HG03575 (cell line): ENCODE results near the gene CEP164.
A peak's percentile ranks its signal among the peaks of the same experiment; 100 is the strongest.

Experiments used
- ATAC-seq: cut with Tn5 transposase; IDR thresholded peaks from one replicate; pipeline ENCODE4 v1.9.1; 2021; ENCODE audit not compliant: unreplicated experiment, insufficient number of reproducible peaks, low FRiP score; ENCODE audit errors: extremely low read depth

CEP164 gene

GRCh38 chr11:117327567-117328374, at the start of gene CEP164:
Gene CEP164, plus strand, starts transcription at chr11:117327854. Its CDS starts 10,733 bp downstream, at chr11:117338587.
- ATAC-seq, result peak; percentile 80

GRCh38 chr11:117278347-117278746, 49.3 kb upstream of the CEP164 start:
- ATAC-seq, result no peak

GRCh38 chr11:117279711-117280376, 47.8 kb upstream of the CEP164 start:
- ATAC-seq, result no peak

- ATAC-seq, result no peak
These were observed 46.5 kb upstream of the CEP164 start for GRCh38 chr11:117281159-117281558.

GRCh38 chr11:117281869-117282268, 45.8 kb upstream of the CEP164 start:
- no peak for ATAC-seq

- no peak for ATAC-seq
These were observed 44.7 kb upstream of the CEP164 start for GRCh38 chr11:117282956-117283355.

GRCh38 chr11:117284053-117284452, 43.6 kb upstream of the CEP164 start:
- no peak for ATAC-seq

GRCh38 chr11:117286588-117286987, 41.1 kb upstream of the CEP164 start:
- no peak for ATAC-seq

GRCh38 chr11:117287668-117288067, 40.0 kb upstream of the CEP164 start:
- ATAC-seq, result no peak

- ATAC-seq, result no peak
These were observed 37.9 kb upstream of the CEP164 start for GRCh38 chr11:117289795-117290194.

- ATAC-seq, result no peak
These were observed 36.8 kb upstream of the CEP164 start, which contains the start of gene BACE1-AS for GRCh38 chr11:117290809-117291396. Gene BACE1-AS, plus strand, starts transcription at chr11:117291346.

GRCh38 chr11:117292616-117293015, 35.0 kb upstream of the CEP164 start:
- no peak for ATAC-seq

GRCh38 chr11:117295438-117296137, 32.1 kb upstream of the CEP164 start:
- no peak for ATAC-seq

- no peak for ATAC-seq
These were observed 30.8 kb upstream of the CEP164 start for GRCh38 chr11:117296881-117297280.

- ATAC-seq, result no peak
These were observed 29.5 kb upstream of the CEP164 start for GRCh38 chr11:117298195-117298594.

GRCh38 chr11:117299351-117300282, 28.0 kb upstream of the CEP164 start:
- no peak for ATAC-seq

- ATAC-seq, result no peak
These were observed 27.4 kb upstream of the CEP164 start for GRCh38 chr11:117300283-117300663.

GRCh38 chr11:117300773-117301172, 26.9 kb upstream of the CEP164 start:
- no peak for ATAC-seq
